GF-D8 (cell line): ENCODE results near the gene TFAP2B.

Source experiments
- DNase-seq: peaks from one replicate; lab custom pipeline; 2025; lab: John Stamatoyannopoulos, UW

The TFAP2B gene

GRCh38 chr6:50824552-50824951, 5.9 kb downstream of the TFAP2B start:
- DNase-seq = no peak

GRCh38 chr6:50825375-50826036, 6.8 kb downstream of the TFAP2B start:
- DNase-seq = no peak

- no peak for DNase-seq
Observed at GRCh38 chr6:50826037-50826761, 7.5 kb downstream of the TFAP2B start.

GRCh38 chr6:50826803-50827202, 8.1 kb downstream of the TFAP2B start:
- DNase-seq = no peak

GRCh38 chr6:50829049-50829448, 10.4 kb downstream of the TFAP2B start:
- no peak for DNase-seq

GRCh38 chr6:50829898-50830444, 11.3 kb downstream of the TFAP2B start:
- DNase-seq = no peak

GRCh38 chr6:50831186-50831585, 12.5 kb downstream of the TFAP2B start:
- no peak for DNase-seq

- no peak for DNase-seq
Observed at GRCh38 chr6:50832912-50833311, 14.2 kb downstream of the TFAP2B start.

GRCh38 chr6:50834929-50835410, 16.3 kb downstream of the TFAP2B start:
- no peak for DNase-seq

GRCh38 chr6:50836231-50836630, 17.6 kb downstream of the TFAP2B start:
- DNase-seq = no peak

GRCh38 chr6:50837589-50838445, 19.1 kb downstream of the TFAP2B start:
- DNase-seq = no peak

- no peak for DNase-seq
Observed at GRCh38 chr6:50840112-50840810, 21.6 kb downstream of the TFAP2B start.

GRCh38 chr6:50840811-50841192, 22.1 kb downstream of the TFAP2B start:
- DNase-seq = no peak

GRCh38 chr6:50842446-50842845, 23.8 kb downstream of the TFAP2B start:
- DNase-seq = no peak

GRCh38 chr6:50842861-50843384, 24.3 kb downstream of the TFAP2B start:
- no peak for DNase-seq

GRCh38 chr6:50843842-50844241, 25.2 kb downstream of the TFAP2B start:
- no peak for DNase-seq

GRCh38 chr6:50845499-50846143, 26.9 kb downstream of the TFAP2B start:
- no peak for DNase-seq

GRCh38 chr6:50846144-50846851, 27.6 kb downstream of the TFAP2B start:
- DNase-seq = no peak

- DNase-seq = no peak
Observed at GRCh38 chr6:50846852-50847155, 28.1 kb downstream of the TFAP2B start.

- DNase-seq = no peak
Observed at GRCh38 chr6:50847890-50848594, 29.4 kb downstream of the TFAP2B start.
